Left ventricle myocardium inferior (tissue), 1 donor: ENCODE measurements around the gene FAM20B. TPM values are rescaled to one million over a fixed set of nuclear protein-coding genes. Genes with fewer than 3 reads are reported as not detected.

ENCODE experiments used
- DNase-seq: peaks from one replicate; pipeline ENCODE4 v3.0.0-alpha.2; 2020
- H3K27ac ChIP-seq: fragments of 200-600 bp; replicated peaks from 2 replicates; pipeline ENCODE4 v1.8.0; 2021
- H3K27me3 ChIP-seq: fragments of 200-600 bp; 2 replicates; pipeline ENCODE4 v1.8.0; 2021; ENCODE audit warnings: low read depth
- H3K36me3 ChIP-seq: fragments of 200-600 bp; 2 replicates; pipeline ENCODE4 v1.8.0; 2021
- H3K4me1 ChIP-seq: fragments of 200-600 bp; 2 replicates; pipeline ENCODE4 v1.8.0; 2021
- H3K4me3 ChIP-seq: fragments of 200-600 bp; 2 replicates; pipeline ENCODE4 v1.8.0; 2021; ENCODE audit warnings: mild to moderate bottlenecking, moderate library complexity
- H3K9me3 ChIP-seq: fragments of 200-600 bp; replicated peaks from 2 replicates; pipeline ENCODE4 v1.8.0; 2021
- intact Hi-C: fragments of 100-400 bp; cut with micrococcal nuclease; formaldehyde crosslinking; loops from one replicate; pipeline ENCODE4 v1.11.0; 2022
- total RNA-seq: library from RNA; stranded (reverse); fragmentation: NEBNext Ultra II Directional; extraction: Animal tissue kit (Norgen Biotek cat#: 25700); gene quantifications from one replicate; pipeline ENCODE4 v1.2.1, GENCODE V29; 2021
- TF ChIP-seq, protein P1 (sequence below): fragments of 200-600 bp; IDR thresholded peaks from 2 replicates; pipeline ENCODE4 v1.8.0; 2021; ENCODE audit warnings: antibody characterized with exemption, mild to moderate bottlenecking, borderline replicate concordance
- donor health status: DM: no; HTN: yes; CAD: no; lungs with severe emphysema.

The FAM20B gene
- total RNA-seq, 1 donor from 2014 or later: 53.8 TPM

DNA sequence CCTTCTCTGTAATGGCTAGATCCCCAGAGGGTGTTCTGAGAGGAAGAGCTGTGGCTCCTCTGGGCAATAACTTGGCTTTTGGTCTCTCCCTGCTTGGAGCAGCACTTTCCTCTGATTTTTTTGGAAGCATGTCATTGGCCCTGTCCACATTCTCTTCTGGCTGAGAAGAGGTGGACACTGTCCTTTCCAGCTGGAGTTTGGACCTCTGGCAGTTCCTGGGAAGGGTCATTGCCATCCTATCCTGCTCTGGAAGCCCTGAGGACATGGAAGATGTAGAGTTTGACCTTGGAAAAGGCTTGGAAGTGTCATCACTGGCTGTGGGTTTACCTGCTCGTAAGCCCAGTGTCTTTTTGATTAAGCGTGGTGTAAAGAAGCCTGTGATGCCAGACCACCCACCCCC lies 83.0 kb downstream of the FAM20B start:
- H3K27me3 ChIP-seq: no peaks in the 10 kb centered on the region
- H3K4me1 ChIP-seq: peaks cover 28% of the 10 kb centered on the region
- no peak overlapping the region for H3K27ac ChIP-seq
- intact Hi-C loops: no loop called here
- H3K4me3 ChIP-seq: no peak overlapping the region
- no peaks in the 10 kb centered on the region for H3K9me3 ChIP-seq
- DNase-seq: no peak
- peaks cover 68% of the 10 kb centered on the region for H3K36me3 ChIP-seq
- TF ChIP-seq, protein P1, sequence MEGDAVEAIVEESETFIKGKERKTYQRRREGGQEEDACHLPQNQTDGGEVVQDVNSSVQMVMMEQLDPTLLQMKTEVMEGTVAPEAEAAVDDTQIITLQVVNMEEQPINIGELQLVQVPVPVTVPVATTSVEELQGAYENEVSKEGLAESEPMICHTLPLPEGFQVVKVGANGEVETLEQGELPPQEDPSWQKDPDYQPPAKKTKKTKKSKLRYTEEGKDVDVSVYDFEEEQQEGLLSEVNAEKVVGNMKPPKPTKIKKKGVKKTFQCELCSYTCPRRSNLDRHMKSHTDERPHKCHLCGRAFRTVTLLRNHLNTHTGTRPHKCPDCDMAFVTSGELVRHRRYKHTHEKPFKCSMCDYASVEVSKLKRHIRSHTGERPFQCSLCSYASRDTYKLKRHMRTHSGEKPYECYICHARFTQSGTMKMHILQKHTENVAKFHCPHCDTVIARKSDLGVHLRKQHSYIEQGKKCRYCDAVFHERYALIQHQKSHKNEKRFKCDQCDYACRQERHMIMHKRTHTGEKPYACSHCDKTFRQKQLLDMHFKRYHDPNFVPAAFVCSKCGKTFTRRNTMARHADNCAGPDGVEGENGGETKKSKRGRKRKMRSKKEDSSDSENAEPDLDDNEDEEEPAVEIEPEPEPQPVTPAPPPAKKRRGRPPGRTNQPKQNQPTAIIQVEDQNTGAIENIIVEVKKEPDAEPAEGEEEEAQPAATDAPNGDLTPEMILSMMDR: no peak

DNA sequence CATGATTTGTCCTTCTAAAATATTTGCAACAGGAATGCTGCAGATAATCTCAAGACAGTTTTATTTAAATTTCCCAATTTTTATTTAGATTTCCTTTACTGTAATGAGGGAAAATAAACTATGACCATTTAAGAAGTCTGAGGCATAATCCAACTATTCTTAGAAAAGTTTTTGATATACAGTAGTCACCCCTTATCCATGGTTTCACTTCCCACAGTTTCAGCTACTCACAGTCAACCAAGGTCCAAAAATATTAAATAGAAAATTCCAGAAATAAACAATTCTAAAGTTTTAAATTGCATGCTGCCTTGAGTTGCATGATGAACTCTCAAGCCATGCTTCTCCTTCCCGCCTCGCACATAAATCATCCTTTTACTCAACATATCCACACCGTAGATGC lies 89.5 kb downstream of the FAM20B start:
- H3K4me3 ChIP-seq: no peak overlapping the region
- DNase-seq: no peak
- H3K27ac ChIP-seq: no peak overlapping the region
- H3K9me3 ChIP-seq: no peaks in the 10 kb centered on the region
- peaks cover 6% of the 10 kb centered on the region for H3K4me1 ChIP-seq
- no peaks in the 10 kb centered on the region for H3K27me3 ChIP-seq
- TF ChIP-seq, protein P1: no peak
- intact Hi-C loops: no loop called here
- H3K36me3 ChIP-seq: peaks cover 68% of the 10 kb centered on the region

DNA sequence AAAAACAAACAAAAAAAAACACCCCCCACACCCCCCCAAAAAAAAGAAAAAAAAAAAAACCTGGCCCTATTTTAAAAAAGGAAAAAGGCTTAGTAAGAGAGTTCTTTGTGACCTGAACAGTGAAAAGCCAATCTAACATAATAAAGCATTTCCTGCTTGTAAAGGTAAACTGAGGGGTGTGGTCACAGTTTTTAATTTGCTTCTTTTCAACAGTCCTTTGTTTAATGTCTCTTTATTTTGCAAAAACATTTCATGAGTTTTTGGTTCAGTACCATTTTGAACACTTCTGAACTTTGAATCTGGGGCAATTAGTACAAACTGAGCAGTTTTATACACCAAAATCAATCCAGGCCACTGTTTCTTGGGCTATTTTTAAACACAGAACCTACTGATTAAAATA lies 93.8 kb downstream of the FAM20B start:
- Histone ChIP-seq H3K27me3 (no peaks in the 10 kb centered on the region), H3K4me3 (no peak overlapping the region), H3K4me1 (peaks cover 6% of the 10 kb centered on the region), H3K36me3 (peaks cover 36% of the 10 kb centered on the region), H3K9me3 (no peaks in the 10 kb centered on the region), H3K27ac (no peak overlapping the region)
- TF ChIP-seq, protein P1: no peak
- intact Hi-C loops: no loop called here
- DNase-seq: no peak

DNA sequence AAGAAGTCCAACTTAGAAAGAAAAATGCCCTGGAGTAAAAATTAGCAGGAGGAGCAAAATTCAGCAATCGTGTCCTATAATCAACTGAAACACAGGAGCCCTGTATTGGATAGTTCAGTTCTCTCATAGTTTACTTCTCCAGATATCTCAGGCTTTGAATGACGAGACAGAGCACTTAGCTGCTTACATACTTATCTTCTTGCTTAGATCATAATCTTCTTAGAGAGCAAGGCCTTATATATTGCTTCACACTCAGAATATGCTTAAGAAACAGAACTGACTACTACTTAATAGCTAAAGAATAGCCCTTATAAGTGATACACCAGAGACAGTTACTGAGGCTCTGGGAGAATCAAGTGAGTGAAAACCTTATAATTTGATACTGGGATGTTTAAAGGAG lies 95.0 kb downstream of the FAM20B start:
- TF ChIP-seq, protein P1: no peak
- Histone ChIP-seq H3K9me3 (no peaks in the 10 kb centered on the region), H3K4me1 (peaks cover 6% of the 10 kb centered on the region), H3K27me3 (no peaks in the 10 kb centered on the region), H3K4me3 (no peak overlapping the region), H3K36me3 (peaks cover 35% of the 10 kb centered on the region), H3K27ac (no peak overlapping the region)
- intact Hi-C loops: loop anchor here (10.0 kb wide), 1 partner anchor 74 kb away; no protein-coding TSS in a partner anchor
- no peak for DNase-seq

DNA sequence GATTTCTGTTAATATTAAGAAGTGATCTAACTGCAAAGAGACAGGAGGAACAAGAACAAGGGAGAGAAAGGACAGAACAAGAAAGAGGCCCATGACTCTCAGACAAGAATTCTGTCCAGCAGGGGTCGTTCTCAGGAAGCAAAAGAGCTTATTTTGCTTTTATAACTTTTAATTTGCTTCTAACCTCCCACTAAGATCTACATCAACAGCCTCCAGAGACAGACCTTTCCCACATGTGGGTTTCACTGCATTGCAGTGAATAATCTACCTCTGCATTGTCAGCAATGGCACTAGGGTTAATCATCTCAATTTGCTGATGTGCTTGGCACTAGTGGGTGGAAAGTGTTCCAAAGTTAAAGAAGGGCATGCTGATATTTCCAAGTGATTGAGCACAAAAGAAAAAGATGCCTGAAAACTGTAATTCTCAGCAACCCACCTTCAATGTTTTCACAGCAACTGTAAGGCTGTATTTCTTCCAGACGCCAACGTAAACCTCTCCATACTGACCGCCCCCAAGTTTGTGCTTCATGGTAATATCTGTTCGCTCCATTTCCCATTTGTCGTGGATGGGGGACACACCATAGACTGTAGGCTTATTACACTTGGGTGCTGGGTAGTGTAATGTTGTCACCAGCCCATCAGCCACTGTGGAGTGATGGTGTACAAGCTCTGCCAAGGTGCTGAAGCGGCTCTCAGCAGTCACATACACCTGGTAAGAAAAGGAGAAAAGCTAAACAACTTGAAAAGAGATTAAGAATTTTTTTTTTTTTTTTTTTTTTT lies 95.7 kb downstream of the FAM20B start:
- intact Hi-C loops: loop anchor here (10.0 kb wide), 1 partner anchor 73 kb away; no protein-coding TSS in a partner anchor
- H3K27ac ChIP-seq: no peak overlapping the region
- peaks cover 8% of the 10 kb centered on the region for H3K4me1 ChIP-seq
- no peak overlapping the region for H3K4me3 ChIP-seq
- DNase-seq: no peak
- no peaks in the 10 kb centered on the region for H3K9me3 ChIP-seq
- no peaks in the 10 kb centered on the region for H3K27me3 ChIP-seq
- peaks cover 34% of the 10 kb centered on the region for H3K36me3 ChIP-seq
- TF ChIP-seq, protein P1: peak; percentile 67
